Keratinocyte (primary cell): ENCODE measurements around the gene CAMSAP1. TPM values are rescaled to one million over a fixed set of nuclear protein-coding genes. Genes with fewer than 3 reads are reported as not detected.

Experiments
- DNase-seq: peaks from one replicate; pipeline ENCODE4 v3.0.0-alpha.2; 2011; ENCODE audit warnings: low read depth, missing footprints, low spot score
- FAIRE-seq: peaks from 2 replicates; lab custom pipeline; 2011; peaks lifted over from hg19 to GRCh38; lab: Jason Lieb, UNC
- H2AFZ ChIP-seq: 2 replicates; pipeline ENCODE4 v1.6.0; 2012; ENCODE audit warnings: low read length, control low read depth, inconsistent platforms; ENCODE audit not compliant: control insufficient read depth
- H3K27ac ChIP-seq: 2 replicates; pipeline ENCODE4 v1.5.1; 2011; ENCODE audit warnings: low read length; ENCODE audit not compliant: control insufficient read depth, insufficient read depth
- H3K27me3 ChIP-seq: 3 replicates; pipeline ENCODE4 v1.6.0; 2011; ENCODE audit warnings: low read length; ENCODE audit not compliant: control insufficient read depth, insufficient read depth; ENCODE audit errors: extremely low read depth
- H3K36me3 ChIP-seq, 2 experiments: 2 replicates in 1 of 2; 3 replicates in 1 of 2; pipeline ENCODE4 v1.5.1; 2011; ENCODE audit warnings: low read length in 2 of 2, mild to moderate bottlenecking in 1 of 2; ENCODE audit not compliant: control insufficient read depth in 2 of 2, insufficient read depth in 2 of 2; ENCODE audit errors: extremely low read depth in 1 of 2
- H3K4me1 ChIP-seq: 3 replicates; pipeline ENCODE4 v1.5.1; 2011; ENCODE audit warnings: low read length; ENCODE audit not compliant: control insufficient read depth, insufficient read depth; ENCODE audit errors: extremely low read depth
- H3K4me2 ChIP-seq: 3 replicates; pipeline ENCODE4 v1.6.0; 2011; ENCODE audit warnings: low read depth, low read length; ENCODE audit not compliant: control insufficient read depth, insufficient read depth; ENCODE audit errors: extremely low read depth
- H3K4me3 ChIP-seq, 3 experiments: fragments of 200-600 bp in 1 of 3; sonication (generic) in 1 of 3; 2 replicates in 2 of 3; 3 replicates in 1 of 3; pipeline ENCODE4 v1.5.1; 2011 to 2016; ENCODE audit warnings: low read length in 3 of 3, mild to moderate bottlenecking in 3 of 3, control low read depth in 2 of 3, inconsistent platforms in 1 of 3, low read depth in 1 of 3, mixed read lengths in 1 of 3, mixed run types in 1 of 3, moderate library complexity in 1 of 3; ENCODE audit not compliant: control insufficient read depth in 2 of 3, insufficient read depth in 2 of 3; ENCODE audit errors: extremely low read depth in 1 of 3
- H3K79me2 ChIP-seq: 2 replicates; pipeline ENCODE4 v1.6.0; 2012; ENCODE audit warnings: low read length; ENCODE audit not compliant: control insufficient read depth, insufficient read depth
- H3K9ac ChIP-seq: 3 replicates; pipeline ENCODE4 v1.6.0; 2011; ENCODE audit warnings: low read length; ENCODE audit not compliant: control insufficient read depth, insufficient read depth; ENCODE audit errors: extremely low read depth
- H3K9me1 ChIP-seq: 3 replicates; pipeline ENCODE4 v1.6.0; 2011; ENCODE audit warnings: low read length; ENCODE audit not compliant: control insufficient read depth, insufficient read depth; ENCODE audit errors: extremely low read depth
- H3K9me3 ChIP-seq: 2 replicates; pipeline ENCODE4 v1.5.1; 2012; ENCODE audit warnings: low read depth, low read length; ENCODE audit not compliant: control insufficient read depth
- H4K20me1 ChIP-seq: 3 replicates; pipeline ENCODE4 v1.6.0; 2011; ENCODE audit warnings: low read length; ENCODE audit not compliant: control insufficient read depth, insufficient read depth; ENCODE audit errors: extremely low read depth
- EZH2 ChIP-seq: IDR thresholded peaks from one replicate; pipeline ENCODE4 v1.6.1; 2012; ENCODE audit warnings: inconsistent platforms, mild to moderate bottlenecking, low read length, moderate library complexity
- dilution Hi-C: fragments of 300-500 bp; cut with MboI; formaldehyde crosslinking; loops from one replicate; pipeline ENCODE4 v1.7.0; 2020; ENCODE audit warnings: low sequenced_read_pairs; ENCODE audit not compliant: extremely low pct_ligation_motif_present
- polyA plus RNA-seq, 5 experiments: library from polyadenylated mRNA; depleted of rRNA in 3 of 5; stranded (reverse) in 3 of 5; stranded (forward) in 1 of 5; unstranded in 1 of 5; fragments of >200 nt; gene quantifications; 1 replicate in 1 of 5; 2 replicates in 3 of 5; 3 replicates in 1 of 5; pipeline versions ENCODE4 v1.2.1 to v1.2.3, GENCODE V29; 2011 to 2012; ENCODE audit warnings: missing spikeins in 2 of 5, low read depth in 1 of 5, low replicate concordance in 1 of 5
- TF ChIP-seq, protein P1 (sequence below), 3 experiments: IDR thresholded peaks in 1 of 3; conservative IDR thresholded peaks in 1 of 3; optimal IDR thresholded peaks in 1 of 3; 2 replicates in 2 of 3; 3 replicates in 1 of 3; pipeline versions ENCODE3 to v1.5.1; 2011; ENCODE audit warnings: low read length in 3 of 3, mild to moderate bottlenecking in 3 of 3, moderate library complexity in 2 of 3, control low read depth in 1 of 3, inconsistent platforms in 1 of 3; ENCODE audit not compliant: insufficient read depth in 2 of 3; ENCODE audit errors: extremely low read depth in 1 of 3

Gene CAMSAP1
- polyA plus RNA-seq, 1 donor (not counting 4 experiments of a cell fraction or from before 2014, with no cell fraction given) = 8.3 TPM

DNA sequence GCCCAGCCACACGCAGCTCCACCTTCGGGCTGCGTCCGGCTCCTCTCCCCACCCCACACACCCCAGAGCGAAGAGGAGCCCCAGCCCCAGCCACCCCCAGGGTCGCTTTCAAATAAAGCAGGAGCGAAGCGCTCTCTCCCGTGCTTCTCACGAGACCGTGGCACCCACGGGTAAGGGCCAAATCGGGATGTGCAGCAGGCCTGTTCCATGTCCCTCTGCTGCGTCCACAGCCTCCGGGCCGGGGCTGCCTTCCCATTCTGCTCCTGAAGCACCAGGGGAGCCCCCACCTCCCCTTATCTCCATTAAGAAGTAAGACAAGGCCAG is 145.5 kb downstream of the CAMSAP1 start:
- Histone ChIP-seq H2AFZ (no peak overlapping the region), H3K79me2 (no peaks in the 10 kb centered on the region), H3K4me2 (no peak overlapping the region), H3K4me1 (no peaks in the 10 kb centered on the region), H3K27me3 (no peaks in the 10 kb centered on the region), H3K9me3 (peaks cover 3% of the 10 kb centered on the region), H4K20me1 (no peaks in the 10 kb centered on the region), H3K4me3 (no peak overlapping the region), H3K36me3 (no peaks in the 10 kb centered on the region), H3K27ac (no peak overlapping the region), H3K9ac (no peak overlapping the region), H3K9me1 (no peaks in the 10 kb centered on the region)
- DNase-seq (no peak), FAIRE-seq (no peak)
- TF ChIP-seq, protein P1, sequence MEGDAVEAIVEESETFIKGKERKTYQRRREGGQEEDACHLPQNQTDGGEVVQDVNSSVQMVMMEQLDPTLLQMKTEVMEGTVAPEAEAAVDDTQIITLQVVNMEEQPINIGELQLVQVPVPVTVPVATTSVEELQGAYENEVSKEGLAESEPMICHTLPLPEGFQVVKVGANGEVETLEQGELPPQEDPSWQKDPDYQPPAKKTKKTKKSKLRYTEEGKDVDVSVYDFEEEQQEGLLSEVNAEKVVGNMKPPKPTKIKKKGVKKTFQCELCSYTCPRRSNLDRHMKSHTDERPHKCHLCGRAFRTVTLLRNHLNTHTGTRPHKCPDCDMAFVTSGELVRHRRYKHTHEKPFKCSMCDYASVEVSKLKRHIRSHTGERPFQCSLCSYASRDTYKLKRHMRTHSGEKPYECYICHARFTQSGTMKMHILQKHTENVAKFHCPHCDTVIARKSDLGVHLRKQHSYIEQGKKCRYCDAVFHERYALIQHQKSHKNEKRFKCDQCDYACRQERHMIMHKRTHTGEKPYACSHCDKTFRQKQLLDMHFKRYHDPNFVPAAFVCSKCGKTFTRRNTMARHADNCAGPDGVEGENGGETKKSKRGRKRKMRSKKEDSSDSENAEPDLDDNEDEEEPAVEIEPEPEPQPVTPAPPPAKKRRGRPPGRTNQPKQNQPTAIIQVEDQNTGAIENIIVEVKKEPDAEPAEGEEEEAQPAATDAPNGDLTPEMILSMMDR (optimal IDR thresholded peaks at IDR 0.05 in 1 of 3, IDR thresholded peaks at IDR 0.05 in 1 of 3, conservative IDR thresholded peaks at IDR 0.05 in 1 of 3; ENCODE audit: extremely low read depth in 1 of 3, insufficient read depth in 2 of 3, low read length in 3 of 3) = no peak
- no peak for TF ChIP-seq EZH2
- dilution Hi-C loops = no loop called here

DNA sequence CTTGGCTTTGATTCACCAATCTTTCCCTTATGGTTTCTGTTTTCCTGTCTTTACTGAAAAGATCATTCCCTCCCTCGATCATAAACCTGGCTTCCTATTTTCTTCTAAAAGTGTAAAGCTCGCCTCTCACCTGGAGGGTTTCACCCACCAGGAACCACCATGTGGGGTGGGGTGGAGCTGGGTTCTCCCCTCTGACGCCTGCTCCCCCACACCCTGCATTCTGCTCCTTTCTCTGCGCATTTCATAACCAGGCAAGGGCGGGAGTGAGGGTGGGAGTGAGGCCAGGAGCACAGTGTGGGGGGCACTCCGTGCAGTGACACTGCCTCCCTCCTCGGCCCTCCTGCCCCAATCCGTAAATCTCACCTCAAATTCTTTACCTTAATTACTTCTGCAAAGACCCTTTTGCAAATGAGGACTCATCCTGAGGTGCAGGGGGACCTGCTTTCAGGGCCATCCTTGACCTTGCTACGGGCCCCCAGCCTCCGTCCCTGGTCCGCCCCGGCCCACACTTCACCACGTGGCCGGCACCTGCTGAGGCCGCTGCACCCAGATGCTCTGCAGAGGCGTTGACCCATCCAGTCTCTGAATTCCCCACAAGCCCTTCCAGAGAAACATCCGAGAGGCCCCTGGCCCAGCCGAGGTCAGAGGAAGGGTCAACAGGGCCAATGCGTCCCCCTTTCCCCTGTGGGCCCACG is 146.0 kb downstream of the CAMSAP1 start:
- H2AFZ ChIP-seq = no peak overlapping the region
- no peaks in the 10 kb centered on the region for H3K4me1 ChIP-seq
- H4K20me1 ChIP-seq = no peaks in the 10 kb centered on the region
- no peak overlapping the region for H3K27ac ChIP-seq
- dilution Hi-C loops = no loop called here
- H3K9me3 ChIP-seq = peaks cover 3% of the 10 kb centered on the region
- no peak overlapping the region for H3K9ac ChIP-seq
- no peaks in the 10 kb centered on the region for H3K79me2 ChIP-seq
- no peaks in the 10 kb centered on the region for H3K27me3 ChIP-seq
- no peak for TF ChIP-seq EZH2
- TF ChIP-seq, protein P1 (optimal IDR thresholded peaks at IDR 0.05 in 1 of 3, IDR thresholded peaks at IDR 0.05 in 1 of 3, conservative IDR thresholded peaks at IDR 0.05 in 1 of 3; ENCODE audit: extremely low read depth in 1 of 3, insufficient read depth in 2 of 3, low read length in 3 of 3) = no peak
- no peak overlapping the region for H3K4me3 ChIP-seq
- DNase-seq = no peak
- H3K4me2 ChIP-seq = no peak overlapping the region
- H3K9me1 ChIP-seq = no peaks in the 10 kb centered on the region
- no peak for FAIRE-seq
- H3K36me3 ChIP-seq = no peaks in the 10 kb centered on the region
